GM18498 (cell line): ENCODE results near the gene KCTD3.

Source experiments
- ATAC-seq: cut with Tn5 transposase; IDR thresholded peaks from one replicate; pipeline ENCODE4 v1.9.1; 2021; ENCODE audit warnings: mild to moderate bottlenecking, moderate library complexity; ENCODE audit not compliant: unreplicated experiment

The KCTD3 gene

GRCh38 chr1:215555531-215555930, 11.6 kb upstream of the KCTD3 start:
- ATAC-seq = no peak

DNA sequence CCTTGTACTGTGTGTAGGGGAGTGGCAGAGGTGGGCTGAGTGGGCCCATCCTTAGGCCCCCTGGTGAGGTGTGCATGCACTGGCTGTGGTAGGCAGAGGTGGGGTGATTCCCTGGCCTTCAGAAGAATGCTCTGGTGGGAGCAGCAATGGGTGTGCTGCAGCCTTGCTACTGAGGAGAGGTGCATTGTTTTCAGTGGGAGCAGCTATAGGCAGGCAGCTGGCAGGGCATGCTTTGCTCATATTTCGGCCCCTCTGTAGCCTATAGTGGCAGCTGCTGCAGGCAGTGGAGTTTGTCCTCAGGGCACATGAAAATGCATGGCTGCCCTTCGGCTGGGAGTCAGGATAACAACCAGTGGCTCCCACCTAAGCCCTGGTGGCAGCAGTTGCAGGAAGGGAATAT, 10.1 kb upstream of the KCTD3 start:
- no peak for ATAC-seq

GRCh38 chr1:215557504-215557903, 9.6 kb upstream of the KCTD3 start:
- no peak for ATAC-seq

DNA sequence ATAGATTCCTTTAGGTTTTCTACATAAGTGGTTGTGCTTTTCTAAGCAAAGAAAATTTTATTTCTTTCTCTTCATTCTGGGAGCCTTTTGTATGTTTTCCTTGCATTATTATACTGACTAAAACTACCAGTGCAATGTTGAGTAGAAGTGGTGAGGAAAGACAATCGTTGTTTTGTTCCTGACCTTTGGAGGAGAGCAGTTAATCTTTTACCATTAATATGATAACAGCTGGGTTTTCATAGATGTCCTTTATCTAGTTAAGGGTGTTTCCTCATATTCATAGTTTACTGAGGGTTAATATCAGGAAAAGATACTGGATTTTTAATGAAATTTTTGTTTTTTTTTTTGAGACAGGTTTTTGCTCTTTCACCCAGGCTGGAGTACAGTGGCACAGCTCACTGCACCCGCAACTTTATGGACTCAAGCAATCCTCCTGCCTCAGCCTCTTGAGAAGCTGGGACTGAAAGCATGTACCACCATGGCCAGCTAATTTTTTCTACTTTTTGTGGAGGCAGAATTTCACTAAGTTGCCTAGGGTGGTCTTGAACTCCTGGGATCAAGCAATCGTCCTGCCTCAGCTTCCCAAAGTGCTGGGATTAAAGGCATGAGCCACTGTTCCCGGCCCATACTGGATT, 9.0 kb upstream of the KCTD3 start:
- ATAC-seq = no peak

DNA sequence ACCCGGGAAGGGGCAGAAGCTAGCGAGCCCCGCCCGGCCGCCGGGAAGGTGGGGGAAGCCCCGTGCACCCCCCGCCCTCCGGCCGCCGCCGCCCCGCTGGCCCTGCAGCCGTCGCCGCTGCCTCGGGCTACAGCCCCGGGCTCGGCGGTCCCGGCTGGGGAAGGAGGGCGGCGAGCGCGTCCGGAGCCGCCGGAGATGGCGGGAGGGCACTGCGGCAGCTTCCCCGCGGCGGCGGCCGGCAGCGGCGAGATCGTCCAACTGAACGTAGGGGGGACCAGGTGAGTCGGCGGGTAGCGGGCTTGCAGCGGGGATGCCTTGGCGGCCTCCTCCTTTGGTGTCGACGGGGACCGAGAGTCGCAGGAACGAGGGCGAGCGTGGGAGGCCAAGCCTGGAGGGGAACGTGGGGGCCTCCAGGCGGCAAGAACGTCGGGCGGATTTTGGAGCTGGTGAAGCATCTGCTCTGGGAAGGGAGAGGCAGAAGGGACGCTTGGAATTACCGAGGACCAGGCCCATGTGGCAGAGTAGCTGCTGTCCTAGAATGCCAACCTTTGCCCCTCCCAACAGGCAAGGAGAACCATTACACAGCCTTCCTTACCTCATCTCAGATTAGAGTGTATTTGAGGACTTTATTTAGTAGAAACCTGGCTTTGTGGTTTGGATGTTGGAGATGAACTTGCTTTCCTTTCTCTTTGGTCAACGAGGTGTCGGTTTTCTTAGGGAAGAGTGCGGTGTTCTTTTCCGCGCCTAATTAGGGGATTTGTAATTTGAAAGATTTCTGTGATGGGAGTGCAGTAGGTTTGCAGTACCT, 591 bp downstream of the KCTD3 start:
- ATAC-seq = peak; percentile 73

- peak; percentile 1 for ATAC-seq
These were observed 1.2 kb downstream of the KCTD3 start for GRCh38 chr1:215568299-215568692.

DNA sequence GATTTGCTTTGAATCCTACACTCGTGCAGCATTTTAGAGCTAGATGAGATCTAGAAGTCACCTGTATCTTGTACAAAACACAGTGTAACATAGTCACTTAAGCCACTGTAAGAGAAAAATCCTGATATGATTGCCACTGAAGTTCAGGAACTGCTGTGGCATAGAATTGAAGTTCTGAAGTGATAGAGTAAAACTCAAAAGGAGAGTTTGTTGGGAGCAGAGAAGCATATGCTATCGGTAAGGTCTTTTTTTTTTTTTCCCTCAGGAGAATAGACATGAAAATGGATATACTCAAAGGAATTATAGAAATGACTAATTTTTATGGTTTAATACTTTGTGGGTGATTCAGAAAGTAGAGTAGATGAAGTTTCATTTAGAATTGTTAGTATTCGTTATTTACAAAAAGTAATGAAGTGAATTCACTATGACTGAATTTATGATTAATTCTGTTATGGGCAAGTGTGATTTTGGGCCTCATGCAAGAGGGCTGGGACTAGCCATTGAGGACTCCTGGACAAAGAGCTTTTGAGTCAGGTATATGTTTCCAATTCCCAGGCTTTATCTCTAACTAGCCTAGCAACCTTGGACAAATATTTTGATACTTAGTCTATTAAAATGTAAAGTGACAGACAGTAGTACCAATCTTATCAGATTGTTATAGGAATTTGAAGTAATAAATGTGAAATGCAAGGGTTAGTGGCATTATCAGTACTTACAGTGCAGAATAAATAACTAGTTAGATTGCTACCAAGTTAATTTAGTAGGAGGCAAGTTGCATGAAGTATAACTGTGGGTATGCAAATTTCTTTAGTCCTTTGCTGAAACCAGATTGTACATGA, 3.1 kb downstream of the KCTD3 start:
- no peak for ATAC-seq

- ATAC-seq = no peak
These were observed 14.8 kb downstream of the KCTD3 start for GRCh38 chr1:215581896-215582295.

DNA sequence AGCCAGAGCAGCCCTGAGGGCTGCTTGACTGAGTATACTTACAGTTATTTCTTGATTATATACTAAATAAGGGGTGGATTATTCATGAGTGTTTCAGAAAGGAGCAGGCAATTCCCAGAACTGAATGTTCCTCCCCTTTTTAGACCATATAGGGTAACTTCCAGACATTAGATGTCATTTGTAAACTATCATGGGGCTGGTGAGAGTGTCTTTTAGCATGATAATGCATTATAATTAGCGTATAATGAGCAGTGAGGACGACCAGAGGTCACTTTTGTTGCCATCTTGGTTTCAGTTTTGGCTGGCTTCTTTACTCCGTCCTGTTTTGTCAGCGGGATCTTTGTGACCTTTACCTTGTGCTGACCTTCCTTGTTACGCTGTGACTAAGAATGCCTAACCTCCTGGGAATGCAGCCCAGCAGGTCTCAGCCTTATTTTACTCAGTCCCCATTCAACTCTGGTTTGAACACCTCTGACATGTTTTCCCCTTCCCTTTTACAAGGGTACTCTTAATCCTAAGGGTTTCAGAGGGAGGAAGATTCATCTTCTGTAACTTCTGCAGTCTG, 16.2 kb downstream of the KCTD3 start:
- no peak for ATAC-seq

DNA sequence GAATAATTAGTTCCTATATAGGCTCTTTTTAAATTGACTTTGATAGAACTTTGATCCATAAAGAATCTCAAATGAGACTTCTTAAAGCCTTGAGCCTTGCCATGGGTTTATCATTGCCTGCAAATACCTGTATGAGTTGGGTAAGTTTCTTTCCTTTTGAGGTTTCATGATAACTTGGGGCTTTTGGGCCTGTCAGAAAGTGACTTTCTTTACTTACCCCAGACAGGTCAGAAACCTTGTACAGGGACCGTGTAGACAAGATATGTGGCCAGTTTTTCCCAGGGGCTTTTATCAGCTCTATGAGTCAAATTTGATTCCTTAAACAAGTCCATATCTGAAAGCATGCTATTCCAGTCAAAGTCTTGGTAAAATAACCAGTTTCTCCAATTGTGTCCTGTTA, 17.3 kb downstream of the KCTD3 start:
- peak; percentile 46 for ATAC-seq

DNA sequence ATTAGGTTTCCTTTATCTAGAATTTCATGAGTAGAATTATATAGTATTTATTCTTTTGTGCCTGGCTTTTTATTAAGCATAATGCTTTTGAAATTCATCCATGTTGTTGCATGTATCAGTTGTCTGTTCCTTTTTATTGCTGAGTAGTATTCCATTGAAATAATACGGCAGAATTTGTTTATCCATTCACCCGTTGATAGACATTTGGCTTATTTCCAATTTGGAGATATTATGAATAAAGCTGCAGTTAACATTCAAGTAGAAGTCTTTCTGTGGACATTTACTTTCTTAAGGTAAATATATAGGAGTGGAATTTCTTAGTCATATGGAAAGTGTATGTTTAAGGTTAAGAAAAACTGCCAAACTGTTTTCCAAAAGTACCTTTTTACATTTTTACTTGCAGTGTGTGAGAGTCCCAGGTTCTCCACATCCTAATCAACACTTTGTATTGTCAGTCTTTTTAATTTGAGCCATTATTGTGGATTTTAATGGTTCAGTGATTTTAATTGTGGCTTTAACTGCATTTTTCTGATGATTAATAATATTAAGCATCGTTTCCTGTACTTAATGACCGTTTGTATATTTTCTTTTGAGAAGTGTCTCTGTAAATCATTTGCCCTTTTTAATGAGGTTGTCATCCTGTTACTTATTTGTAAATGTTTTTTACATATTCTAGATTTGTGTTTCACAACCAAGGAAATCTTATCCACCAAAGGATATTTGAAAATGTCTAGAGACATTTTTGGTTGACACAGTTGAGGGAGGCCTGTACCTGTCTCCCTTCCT, 22.7 kb downstream of the KCTD3 start:
- no peak for ATAC-seq

DNA sequence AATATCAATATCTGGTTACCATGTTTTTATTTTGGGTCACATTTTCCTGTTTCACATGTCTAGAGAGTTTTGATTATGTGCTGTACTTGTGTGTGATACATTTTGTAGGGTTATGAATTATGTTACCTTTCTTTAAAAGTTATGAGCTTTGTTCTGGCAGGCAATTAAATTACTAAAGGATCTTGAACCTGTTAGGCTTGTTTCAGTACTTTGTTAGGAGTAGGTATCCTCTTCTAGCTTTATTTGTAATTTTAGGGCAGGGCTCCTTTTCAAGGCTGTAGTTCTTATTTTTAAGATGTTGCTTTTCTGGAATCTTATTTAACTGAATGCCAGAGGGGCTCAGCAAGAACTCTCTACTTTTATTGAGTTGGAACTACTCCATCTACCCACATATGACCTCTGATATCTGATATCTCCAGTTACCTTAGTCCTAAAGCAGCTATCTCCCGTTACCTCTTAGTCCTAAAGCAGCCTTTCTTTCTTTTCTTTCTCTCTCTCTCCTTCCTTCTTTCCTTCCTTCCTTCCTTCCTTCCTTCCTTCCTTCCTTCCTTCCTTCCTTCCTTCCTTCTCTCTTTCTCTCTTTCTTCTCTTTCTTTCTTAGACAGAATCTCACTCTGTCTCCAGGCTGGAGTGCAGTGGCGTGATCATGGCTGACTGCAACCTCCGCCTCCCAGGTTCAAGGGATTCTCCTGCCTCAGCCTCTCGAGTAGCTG, 23.8 kb downstream of the KCTD3 start:
- ATAC-seq = no peak

- ATAC-seq = no peak
These were observed 27.5 kb downstream of the KCTD3 start for GRCh38 chr1:215594640-215595039.

DNA sequence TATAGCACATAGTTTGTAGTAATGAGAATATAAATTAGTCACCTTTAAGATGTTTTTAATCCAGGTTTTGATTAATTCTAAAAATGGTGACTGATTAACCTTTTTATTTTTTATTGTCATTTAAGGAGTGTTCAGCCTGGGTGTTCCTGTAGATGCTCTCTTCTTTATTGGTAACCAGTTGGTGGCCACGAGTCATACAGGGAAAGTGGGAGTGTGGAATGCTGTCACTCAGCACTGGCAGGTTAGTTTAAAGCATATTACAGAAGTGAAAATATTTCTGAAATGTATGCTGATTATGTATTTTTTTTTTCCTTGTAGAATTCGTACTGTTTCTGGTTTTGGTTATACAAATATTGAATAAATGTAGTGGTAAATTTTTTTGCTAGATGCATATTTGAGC, 28.1 kb downstream of the KCTD3 start:
- ATAC-seq = no peak

DNA sequence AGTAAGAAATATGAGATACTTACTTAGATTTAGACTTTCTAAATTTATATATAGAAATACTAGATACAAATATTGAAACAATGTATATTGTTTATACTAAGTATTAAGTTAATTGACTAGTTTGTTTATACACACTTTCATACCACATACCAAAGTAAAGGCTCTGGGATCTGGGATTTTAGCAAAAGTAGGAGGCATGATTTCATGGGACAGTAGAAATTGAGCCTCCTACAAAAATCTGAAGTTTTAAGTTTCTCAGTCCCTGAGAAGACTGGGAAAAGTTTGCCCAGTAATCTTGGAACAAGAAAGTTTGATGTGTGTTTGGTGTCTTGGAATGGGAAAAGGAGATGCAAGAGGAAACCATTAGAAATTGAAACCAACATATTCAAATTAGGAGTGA, 30.9 kb downstream of the KCTD3 start:
- ATAC-seq = no peak

- no peak for ATAC-seq
These were observed 32.4 kb downstream of the KCTD3 start for GRCh38 chr1:215599418-215600074.

DNA sequence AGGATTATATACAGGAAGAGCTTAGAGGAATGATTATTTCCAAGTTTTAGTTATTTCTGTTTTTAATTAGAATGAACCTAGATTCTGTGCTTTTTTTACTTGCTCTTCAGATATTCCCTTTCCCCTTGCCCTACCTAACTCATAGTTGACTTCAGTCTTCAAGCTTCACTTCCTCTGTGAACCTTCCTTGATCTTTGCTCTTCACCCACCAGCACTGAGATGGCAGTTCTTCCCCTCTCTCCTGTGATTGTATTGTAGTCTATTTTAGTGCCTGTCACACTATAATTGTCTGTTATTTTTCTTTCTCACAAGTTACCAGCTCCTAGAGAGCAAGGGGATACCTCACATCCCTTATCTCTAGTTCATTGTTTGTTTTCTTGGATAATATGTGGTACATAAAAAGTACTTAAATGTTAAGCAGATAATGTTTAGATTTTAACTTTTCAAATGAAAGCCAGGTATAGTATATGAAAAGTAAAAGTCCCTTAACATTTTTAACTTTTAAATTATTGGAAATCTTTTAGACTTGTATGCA, 33.2 kb downstream of the KCTD3 start:
- no peak for ATAC-seq

GRCh38 chr1:215600867-215601266, 33.8 kb downstream of the KCTD3 start:
- no peak for ATAC-seq

- ATAC-seq = no peak
These were observed 34.2 kb downstream of the KCTD3 start for GRCh38 chr1:215601276-215601675.
